ENCODE data around the gene CLTC.

Gene CLTC

DNA sequence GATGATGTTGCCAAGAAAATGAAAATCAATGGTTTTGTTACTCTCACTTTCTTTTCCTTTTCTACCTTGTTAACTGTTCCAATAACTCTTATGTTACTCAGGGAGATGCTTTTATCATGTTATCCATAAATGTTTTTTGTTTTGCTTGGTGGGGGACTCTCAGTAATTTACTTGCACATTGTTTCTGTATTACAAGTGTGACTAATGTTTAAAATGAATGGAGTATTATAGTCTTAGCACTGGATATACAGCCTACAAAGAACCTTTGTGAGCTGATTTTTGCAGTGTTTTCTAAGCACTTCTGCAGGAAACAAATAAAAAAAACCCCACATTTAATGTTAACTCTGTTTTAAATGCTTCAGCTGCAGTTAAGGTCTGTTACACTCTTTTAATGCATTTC is 99.8 kb downstream of the CLTC start:
- H3K27ac ChIP-seq (ENCODE audit: insufficient read depth, low read depth, low read length, poor library complexity, severe bottlenecking) = no peak overlapping the region
- no peaks in the 10 kb centered on the region for H3K4me1 ChIP-seq (ENCODE audit: control insufficient read depth, insufficient read depth, low read length)
- H3K4me3 ChIP-seq (ENCODE audit: insufficient read depth, low read depth, low read length) = no peak overlapping the region
- H3K36me3 ChIP-seq (ENCODE audit: control insufficient read depth, insufficient read depth, low read length) = no peaks in the 10 kb centered on the region
- no peaks in the 10 kb centered on the region for H3K27me3 ChIP-seq (ENCODE audit: control insufficient read depth, insufficient read depth, low read length, poor library complexity, severe bottlenecking)
- H3K9me3 ChIP-seq (ENCODE audit: control insufficient read depth, low read length) = no peaks in the 10 kb centered on the region

DNA sequence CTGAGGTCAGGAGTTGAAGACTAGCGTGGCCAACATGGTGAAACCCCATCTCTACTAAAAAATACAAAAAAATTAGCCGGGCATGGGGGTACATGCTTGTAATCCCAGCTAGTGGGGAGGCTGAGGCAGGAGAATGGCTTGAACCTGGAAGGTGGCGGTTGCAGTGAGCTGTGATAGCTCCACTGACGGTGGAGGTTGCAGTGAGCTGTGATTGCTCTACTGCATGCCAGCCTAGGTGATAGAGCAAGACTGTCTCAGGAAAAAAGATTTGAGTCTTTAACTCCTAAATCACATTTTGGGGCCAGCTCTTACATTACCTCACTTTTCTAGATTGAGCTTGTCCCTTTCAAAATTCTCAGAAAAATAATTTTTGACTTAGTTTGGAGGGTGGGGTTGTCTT is 102.9 kb downstream of the CLTC start:
- H3K27ac ChIP-seq (ENCODE audit: insufficient read depth, low read depth, low read length, poor library complexity, severe bottlenecking) = no peak overlapping the region
- no peaks in the 10 kb centered on the region for H3K4me1 ChIP-seq (ENCODE audit: control insufficient read depth, insufficient read depth, low read length)
- H3K36me3 ChIP-seq (ENCODE audit: control insufficient read depth, insufficient read depth, low read length) = no peaks in the 10 kb centered on the region
- 86 to 94% methylated on average over 4 of the region's 4 CpGs for WGBS, 2 experiments
- no peaks in the 10 kb centered on the region for H3K27me3 ChIP-seq (ENCODE audit: control insufficient read depth, insufficient read depth, low read length, poor library complexity, severe bottlenecking)
- H3K9me3 ChIP-seq (ENCODE audit: control insufficient read depth, low read length) = no peaks in the 10 kb centered on the region
- H3K4me3 ChIP-seq (ENCODE audit: insufficient read depth, low read depth, low read length) = no peak overlapping the region

GRCh38 chr17:59723041-59723440 is 103.3 kb downstream of the CLTC start:
- 80 to 85% methylated on average over 1 of the region's 1 CpG for WGBS, 2 experiments
- Histone ChIP-seq H3K4me1 (ENCODE audit: control insufficient read depth, insufficient read depth, low read length) (no peaks in the 10 kb centered on the region), H3K4me3 (ENCODE audit: insufficient read depth, low read depth, low read length) (no peak overlapping the region), H3K27ac (ENCODE audit: insufficient read depth, low read depth, low read length, poor library complexity, severe bottlenecking) (no peak overlapping the region), H3K27me3 (ENCODE audit: control insufficient read depth, insufficient read depth, low read length, poor library complexity, severe bottlenecking) (no peaks in the 10 kb centered on the region), H3K9me3 (ENCODE audit: control insufficient read depth, low read length) (no peaks in the 10 kb centered on the region), H3K36me3 (ENCODE audit: control insufficient read depth, insufficient read depth, low read length) (no peaks in the 10 kb centered on the region)

DNA sequence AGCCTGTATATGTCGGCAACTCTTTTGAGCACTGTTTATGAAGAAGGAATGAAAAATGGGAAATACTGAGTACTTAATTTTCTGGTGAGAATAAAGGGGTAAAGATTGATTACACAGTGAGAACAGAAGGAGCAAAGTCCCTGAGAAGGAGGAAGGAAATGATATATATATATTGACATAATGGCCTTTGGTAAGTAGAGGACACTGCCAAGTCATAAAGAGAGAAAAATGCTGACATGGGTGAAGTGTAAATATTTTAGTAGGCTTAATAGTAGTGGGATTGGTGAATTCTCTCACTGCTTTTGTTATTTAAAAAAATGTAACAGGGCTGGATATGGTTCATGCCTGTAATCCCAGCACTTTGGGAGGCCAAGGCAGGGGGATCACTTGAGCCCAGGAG is 103.9 kb downstream of the CLTC start:
- no peaks in the 10 kb centered on the region for H3K36me3 ChIP-seq (ENCODE audit: control insufficient read depth, insufficient read depth, low read length)
- H3K4me3 ChIP-seq (ENCODE audit: insufficient read depth, low read depth, low read length) = no peak overlapping the region
- no peaks in the 10 kb centered on the region for H3K27me3 ChIP-seq (ENCODE audit: control insufficient read depth, insufficient read depth, low read length, poor library complexity, severe bottlenecking)
- no peaks in the 10 kb centered on the region for H3K9me3 ChIP-seq (ENCODE audit: control insufficient read depth, low read length)
- 93 to 100% methylated on average over 1 of the region's 1 CpG for WGBS, 2 experiments
- no peak overlapping the region for H3K27ac ChIP-seq (ENCODE audit: insufficient read depth, low read depth, low read length, poor library complexity, severe bottlenecking)
- H3K4me1 ChIP-seq (ENCODE audit: control insufficient read depth, insufficient read depth, low read length) = no peaks in the 10 kb centered on the region

- Histone ChIP-seq H3K36me3 (ENCODE audit: control insufficient read depth, insufficient read depth, low read length) (no peaks in the 10 kb centered on the region), H3K4me1 (ENCODE audit: control insufficient read depth, insufficient read depth, low read length) (no peaks in the 10 kb centered on the region), H3K4me3 (ENCODE audit: insufficient read depth, low read depth, low read length) (no peak overlapping the region), H3K27ac (ENCODE audit: insufficient read depth, low read depth, low read length, poor library complexity, severe bottlenecking) (no peak overlapping the region), H3K27me3 (ENCODE audit: control insufficient read depth, insufficient read depth, low read length, poor library complexity, severe bottlenecking) (no peaks in the 10 kb centered on the region), H3K9me3 (ENCODE audit: control insufficient read depth, low read length) (no peaks in the 10 kb centered on the region)
- 92 to 100% methylated on average over 2 of the region's 2 CpGs for WGBS, 2 experiments
Observed at GRCh38 chr17:59725691-59726090, 106.0 kb downstream of the CLTC start.

DNA sequence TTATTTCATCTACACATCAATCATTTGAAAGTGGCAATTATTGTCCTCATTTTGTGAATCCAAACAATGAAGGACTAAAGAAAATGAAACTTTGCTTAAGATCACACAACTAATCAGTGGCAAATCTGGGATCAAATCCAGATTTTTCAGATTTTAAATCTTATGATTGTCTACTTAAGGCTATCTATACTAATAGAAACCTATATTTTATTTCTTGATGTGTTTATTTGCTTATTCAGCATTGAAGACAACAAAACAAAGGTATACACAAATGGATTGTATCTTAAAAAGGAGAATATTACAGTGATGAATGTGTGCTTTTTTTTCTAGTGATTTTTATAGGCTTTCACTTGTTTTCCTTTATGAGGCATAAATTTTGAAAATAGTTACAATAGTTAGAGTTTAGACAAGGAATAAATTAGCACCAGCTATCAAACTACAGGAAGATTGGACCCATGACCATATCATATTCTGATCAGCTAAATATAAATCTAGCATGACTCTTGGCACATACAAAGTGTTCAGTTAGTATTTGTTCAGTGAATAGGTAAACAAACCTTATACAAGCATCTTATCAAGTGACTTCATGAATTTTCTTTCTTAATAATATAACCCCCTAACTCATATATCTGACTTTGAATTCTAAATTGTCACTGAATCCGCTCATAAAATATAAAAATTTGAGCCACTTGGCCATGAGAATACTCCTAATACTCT is 108.3 kb downstream of the CLTC start:
- Histone ChIP-seq H3K27ac (ENCODE audit: insufficient read depth, low read depth, low read length, poor library complexity, severe bottlenecking) (no peak overlapping the region), H3K9me3 (ENCODE audit: control insufficient read depth, low read length) (no peaks in the 10 kb centered on the region), H3K4me1 (ENCODE audit: control insufficient read depth, insufficient read depth, low read length) (no peaks in the 10 kb centered on the region), H3K4me3 (ENCODE audit: insufficient read depth, low read depth, low read length) (no peak overlapping the region), H3K36me3 (ENCODE audit: control insufficient read depth, insufficient read depth, low read length) (no peaks in the 10 kb centered on the region), H3K27me3 (ENCODE audit: control insufficient read depth, insufficient read depth, low read length, poor library complexity, severe bottlenecking) (no peaks in the 10 kb centered on the region)
- 93 to 100% methylated on average over 1 of the region's 1 CpG for whole genome bisulfite sequencing, 2 experiments

- 75 to 96% methylated on average over 1 of the region's 1 CpG for WGBS, 2 experiments
- no peaks in the 10 kb centered on the region for H3K9me3 ChIP-seq (ENCODE audit: control insufficient read depth, low read length)
- H3K4me3 ChIP-seq (ENCODE audit: insufficient read depth, low read depth, low read length) = no peak overlapping the region
- no peaks in the 10 kb centered on the region for H3K27me3 ChIP-seq (ENCODE audit: control insufficient read depth, insufficient read depth, low read length, poor library complexity, severe bottlenecking)
- H3K4me1 ChIP-seq (ENCODE audit: control insufficient read depth, insufficient read depth, low read length) = no peaks in the 10 kb centered on the region
- no peak overlapping the region for H3K27ac ChIP-seq (ENCODE audit: insufficient read depth, low read depth, low read length, poor library complexity, severe bottlenecking)
- no peaks in the 10 kb centered on the region for H3K36me3 ChIP-seq (ENCODE audit: control insufficient read depth, insufficient read depth, low read length)
Observed at GRCh38 chr17:59730268-59730834, 110.7 kb downstream of the CLTC start.

DNA sequence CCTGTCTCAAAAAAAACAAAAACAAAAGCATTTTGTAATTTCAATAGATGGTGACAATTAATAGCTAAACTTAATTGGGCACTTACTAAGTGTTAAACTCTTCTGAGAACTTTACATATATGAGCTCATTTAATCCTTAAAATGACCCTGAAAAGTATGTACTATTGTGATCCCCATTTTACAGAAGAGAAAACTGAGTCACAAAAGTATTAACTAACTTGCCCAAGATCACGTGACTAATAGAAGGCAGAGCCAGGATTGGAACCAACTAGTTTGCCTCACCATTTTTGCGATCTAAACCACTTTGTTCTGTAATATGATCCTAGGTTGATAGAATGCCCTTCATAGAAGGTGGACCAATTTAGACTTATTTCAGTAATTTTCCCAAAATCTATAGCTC is 114.0 kb downstream of the CLTC start:
- Histone ChIP-seq H3K4me1 (ENCODE audit: control insufficient read depth, insufficient read depth, low read length) (no peaks in the 10 kb centered on the region), H3K27me3 (ENCODE audit: control insufficient read depth, insufficient read depth, low read length, poor library complexity, severe bottlenecking) (no peaks in the 10 kb centered on the region), H3K27ac (ENCODE audit: insufficient read depth, low read depth, low read length, poor library complexity, severe bottlenecking) (no peak overlapping the region), H3K36me3 (ENCODE audit: control insufficient read depth, insufficient read depth, low read length) (no peaks in the 10 kb centered on the region), H3K9me3 (ENCODE audit: control insufficient read depth, low read length) (no peaks in the 10 kb centered on the region), H3K4me3 (ENCODE audit: insufficient read depth, low read depth, low read length) (no peak overlapping the region)
- 93 to 97% methylated on average over 2 of the region's 2 CpGs for WGBS, 2 experiments

DNA sequence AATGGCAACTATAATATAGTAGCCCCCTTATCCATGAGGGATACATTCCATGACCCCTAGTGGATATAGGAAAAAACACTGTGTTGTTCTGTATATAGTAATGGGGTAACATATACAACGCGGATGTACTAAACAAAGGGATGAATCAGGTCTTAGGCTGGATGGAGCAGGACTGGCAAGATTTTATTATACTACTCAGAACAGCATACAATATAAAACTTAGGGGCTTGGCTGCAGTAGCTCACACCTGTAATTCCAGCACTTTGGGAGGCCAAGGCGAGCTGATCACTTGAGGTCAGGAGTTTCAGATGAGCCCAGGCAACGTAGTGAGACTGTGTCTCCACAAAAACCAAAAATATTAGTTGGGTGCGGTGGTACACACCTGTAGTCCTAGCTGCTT is 114.5 kb downstream of the CLTC start:
- Histone ChIP-seq H3K4me3 (ENCODE audit: insufficient read depth, low read depth, low read length) (no peak overlapping the region), H3K27ac (ENCODE audit: insufficient read depth, low read depth, low read length, poor library complexity, severe bottlenecking) (no peak overlapping the region), H3K4me1 (ENCODE audit: control insufficient read depth, insufficient read depth, low read length) (no peaks in the 10 kb centered on the region), H3K9me3 (ENCODE audit: control insufficient read depth, low read length) (no peaks in the 10 kb centered on the region), H3K36me3 (ENCODE audit: control insufficient read depth, insufficient read depth, low read length) (no peaks in the 10 kb centered on the region), H3K27me3 (ENCODE audit: control insufficient read depth, insufficient read depth, low read length, poor library complexity, severe bottlenecking) (no peaks in the 10 kb centered on the region)
- 96% methylated on average over 5 of the region's 5 CpGs for WGBS, 2 experiments

DNA sequence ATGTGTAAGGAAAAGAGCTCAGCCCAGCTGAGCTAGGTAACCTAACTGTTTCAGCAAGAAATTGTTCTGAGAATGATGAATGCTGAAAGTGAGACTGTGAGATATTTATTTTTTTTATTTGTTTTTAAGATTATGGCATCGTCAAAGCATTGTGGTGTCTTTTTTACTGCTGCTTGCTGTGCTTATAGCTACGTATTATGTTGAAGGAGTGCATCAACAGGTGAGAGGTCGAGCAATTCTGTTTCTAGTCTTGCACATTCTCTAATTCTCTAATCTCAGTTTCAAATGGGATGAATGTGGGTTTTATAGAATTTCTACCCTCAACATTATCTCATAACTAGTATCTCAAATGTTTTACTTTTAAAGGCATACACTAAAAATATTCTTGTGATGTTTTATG is 117.6 kb downstream of the CLTC start:
- Histone ChIP-seq H3K4me3 (ENCODE audit: insufficient read depth, low read depth, low read length) (no peak overlapping the region), H3K4me1 (ENCODE audit: control insufficient read depth, insufficient read depth, low read length) (no peaks in the 10 kb centered on the region), H3K9me3 (ENCODE audit: control insufficient read depth, low read length) (no peaks in the 10 kb centered on the region), H3K36me3 (ENCODE audit: control insufficient read depth, insufficient read depth, low read length) (no peaks in the 10 kb centered on the region), H3K27ac (ENCODE audit: insufficient read depth, low read depth, low read length, poor library complexity, severe bottlenecking) (no peak overlapping the region), H3K27me3 (ENCODE audit: control insufficient read depth, insufficient read depth, low read length, poor library complexity, severe bottlenecking) (no peaks in the 10 kb centered on the region)
- 97 to 100% methylated on average over 2 to 3 of the region's 3 CpGs for WGBS, 2 experiments
